ENCODE measurements around the gene CBX5. TPM values are rescaled to one million over a fixed set of nuclear protein-coding genes. Genes with fewer than 3 reads are reported as not detected.

Gene CBX5
- total and polyA plus RNA-seq, 10 of the 15 experiments (the other 5 are each of a cell fraction or from before 2014, with no cell fraction given): 46.7 to 138 (median 74.6) TPM

GRCh38 chr12:54238531-54238930 lies 41.4 kb downstream of the CBX5 start:
- in situ Hi-C loops (cut with MboI): no loop called here
- ATAC-seq (no peak), FAIRE-seq (no peak), DNase-seq (ENCODE audit: low read depth, low spot score) (no peak)
- RAD21 ChIA-PET (ENCODE audit: unreplicated experiment): interaction anchor here (0.7 to 3.2 kb wide), 3 partner anchors 14 to 124 kb away, joined by 3 to 12 read pairs (median 6); no protein-coding TSS in a partner anchor
- intact Hi-C loops (cut with micrococcal nuclease; ENCODE audit: unreplicated experiment): no loop called here
- Histone ChIP-seq H4K20me1 (ENCODE audit: control insufficient read depth, insufficient read depth) (no peaks in the 10 kb centered on the region), H3K9ac (ENCODE audit: control insufficient read depth, insufficient read depth, low read length) (no peak overlapping the region), H3K27me3 (replicated peaks in 1 of 2; ENCODE audit: control insufficient read depth in 2 of 2, insufficient read depth in 2 of 2, low read length in 1 of 2) (no peaks in the 10 kb centered on the region), H3K36me3 (ENCODE audit: control insufficient read depth in 2 of 2, insufficient read depth in 2 of 2, low read length in 1 of 2) (peaks cover 0 to 9% of the 10 kb centered on the region in 2 experiments; a peak in 3 of 4 replicates), H3K4me3 (no peak overlapping the region), H2AFZ (ENCODE audit: control insufficient read depth, low read depth, low read length) (no peak overlapping the region), H3K9me3 (replicated peaks; ENCODE audit: control insufficient read depth, insufficient read depth, low read length) (no peaks in the 10 kb centered on the region), H3K27ac (ENCODE audit: control insufficient read depth, insufficient read depth) (no peak overlapping the region), H3K4me1 (ENCODE audit: control insufficient read depth, insufficient read depth, low read length) (peaks cover 16% of the 10 kb centered on the region), H3K79me2 (ENCODE audit: control insufficient read depth, insufficient read depth, low read length) (no peaks in the 10 kb centered on the region), H3K4me2 (ENCODE audit: control insufficient read depth, insufficient read depth) (no peak overlapping the region)
- SMC1A ChIA-PET (ENCODE audit: uncharacterized antibody, unreplicated experiment): interaction anchor here (0.9 to 2.1 kb wide), 4 partner anchors 10 to 84 kb away, joined by 3 to 6 read pairs (median 4); no protein-coding TSS in a partner anchor
- TF ChIP-seq CHD2 (IDR thresholded peaks at IDR 0.05; ENCODE audit: borderline replicate concordance, low read depth, low read length): no peak
- no peak for TF ChIP-seq BCLAF1 (IDR thresholded peaks at IDR 0.05)
- no peak for TF ChIP-seq CEBPZ (IDR thresholded peaks at IDR 0.05; ENCODE audit: low read depth, low read length)
- TF ChIP-seq HCFC1 (IDR thresholded peaks at IDR 0.05; ENCODE audit: low read length): no peak
- TF ChIP-seq IRF5 (IDR thresholded peaks at IDR 0.05; ENCODE audit: borderline replicate concordance): no peak
- TF ChIP-seq NRF1 (conservative IDR thresholded peaks at IDR 0.05; ENCODE audit: low read depth, low read length): no peak
- TF ChIP-seq HDAC6 (IDR thresholded peaks at IDR 0.05; ENCODE audit: unreplicated experiment): no peak
- TF ChIP-seq ATF3 (IDR thresholded peaks at IDR 0.05; ENCODE audit: borderline replicate concordance, extremely low read depth, low read depth, low read length): no peak
- no peak for TF ChIP-seq YBX1 (IDR thresholded peaks at IDR 0.05)
- no peak for TF ChIP-seq RB1 (IDR thresholded peaks at IDR 0.05; ENCODE audit: borderline replicate concordance)
- TF ChIP-seq CBX3 (IDR thresholded peaks at IDR 0.05; ENCODE audit: borderline replicate concordance, low read depth): no peak
- TF ChIP-seq BRCA1 (IDR thresholded peaks at IDR 0.05; ENCODE audit: low read depth, low read length): no peak
- TF ChIP-seq ZNF384 (IDR thresholded peaks at IDR 0.05; ENCODE audit: borderline replicate concordance, low read depth, low read length): no peak
- no peak for TF ChIP-seq BMI1 (IDR thresholded peaks at IDR 0.05; ENCODE audit: borderline replicate concordance)
- no peak for TF ChIP-seq USF2 (IDR thresholded peaks at IDR 0.05; ENCODE audit: borderline replicate concordance, low read depth, low read length)
- no peak for TF ChIP-seq MTA3 (IDR thresholded peaks at IDR 0.05; ENCODE audit: borderline replicate concordance, low read length)
- BruUV-seq (replicated peaks): no TSS peak
- CTCF ChIA-PET: interaction anchor here (0.6 to 7.3 kb wide), 13 partner anchors 9 to 201 kb away, joined by 3 to 77 read pairs (median 4); partner anchors contain the start of gene COPZ1
- POLR2A ChIA-PET: interaction anchor here (0.6 to 1.8 kb wide), 5 partner anchors 10 to 68 kb away, joined by 3 to 9 read pairs (median 3); partner anchors contain the start of genes CBX5 and HNRNPA1
- 100% methylated on average over 1 of the region's 1 CpG for WGBS (ENCODE audit: insufficient coverage, insufficient replicate concordance, low lambda C conversion rate, missing lambda C conversion rate)

All from GM12878 (cell line).